Measurements from ENCODE around the gene THBD.

- TF ChIP-seq NFRKB (IDR thresholded peaks at IDR 0.05) (no peak), ELF4 (IDR thresholded peaks at IDR 0.05) (no peak), LEF1 (IDR thresholded peaks at IDR 0.05; ENCODE audit: borderline replicate concordance) (no peak), ARNT (IDR thresholded peaks at IDR 0.05) (no peak), L3MBTL2 (conservative IDR thresholded peaks at IDR 0.05) (no peak), TARDBP (IDR thresholded peaks at IDR 0.05) (no peak), SP1 (IDR thresholded peaks at IDR 0.05) (no peak), FOXA1 (IDR thresholded peaks at IDR 0.05) (no peak)
Measured at GRCh38 chr20:23022849-23023248, 26.6 kb downstream of the THBD start.
